ENCODE measurements around the gene NCBP3.
"Not testable (repeated sequence)": the region's sequence is repeated elsewhere in the genome, so short reads cannot be mapped to it uniquely, and the experiment has no call there.

The NCBP3 gene

GRCh38 chr17:3809135-3809534 is 36.9 kb downstream of the NCBP3 start:
- no peak for DNase-seq

DNA sequence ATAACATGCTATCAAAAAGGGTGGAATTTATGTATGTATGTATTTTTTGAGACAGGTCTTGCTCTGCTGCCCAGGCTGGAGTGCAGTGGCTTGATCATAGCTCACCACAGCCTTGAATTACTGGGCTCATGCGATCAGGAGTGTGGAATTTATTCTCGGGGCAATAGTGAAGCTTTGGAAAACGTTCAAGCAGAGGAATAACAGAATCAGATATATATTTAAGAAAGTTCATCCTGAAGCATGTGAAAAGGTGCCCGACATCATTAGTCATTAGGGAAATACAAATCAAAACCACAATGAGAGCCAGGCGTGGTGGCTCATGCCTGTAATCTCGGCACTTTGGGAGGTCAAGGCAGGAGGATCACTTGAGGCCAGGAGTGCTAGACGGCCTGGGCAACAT is 37.3 kb downstream of the NCBP3 start:
- no peak for DNase-seq

- DNase-seq: no peak
These were observed 40.5 kb downstream of the NCBP3 start for GRCh38 chr17:3805581-3805980.

GRCh38 chr17:3804503-3804931 is 41.5 kb downstream of the NCBP3 start:
- DNase-seq: no peak

DNA sequence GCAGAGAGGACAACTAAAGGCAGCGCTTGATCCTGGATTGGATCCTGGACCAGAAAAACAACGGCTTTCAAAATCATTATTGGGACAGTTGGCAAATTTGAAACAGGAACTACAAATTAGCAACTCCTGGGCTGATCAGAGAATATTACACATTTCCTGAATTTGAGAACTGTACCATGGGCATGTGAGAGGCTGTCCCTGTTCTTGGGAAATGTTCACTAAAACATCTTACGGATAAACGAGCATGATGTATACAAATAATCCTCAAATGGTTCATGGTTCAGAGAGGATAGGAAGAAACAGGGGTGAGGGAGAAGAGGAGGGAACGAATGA is 42.8 kb downstream of the NCBP3 start:
- DNase-seq: no peak

DNA sequence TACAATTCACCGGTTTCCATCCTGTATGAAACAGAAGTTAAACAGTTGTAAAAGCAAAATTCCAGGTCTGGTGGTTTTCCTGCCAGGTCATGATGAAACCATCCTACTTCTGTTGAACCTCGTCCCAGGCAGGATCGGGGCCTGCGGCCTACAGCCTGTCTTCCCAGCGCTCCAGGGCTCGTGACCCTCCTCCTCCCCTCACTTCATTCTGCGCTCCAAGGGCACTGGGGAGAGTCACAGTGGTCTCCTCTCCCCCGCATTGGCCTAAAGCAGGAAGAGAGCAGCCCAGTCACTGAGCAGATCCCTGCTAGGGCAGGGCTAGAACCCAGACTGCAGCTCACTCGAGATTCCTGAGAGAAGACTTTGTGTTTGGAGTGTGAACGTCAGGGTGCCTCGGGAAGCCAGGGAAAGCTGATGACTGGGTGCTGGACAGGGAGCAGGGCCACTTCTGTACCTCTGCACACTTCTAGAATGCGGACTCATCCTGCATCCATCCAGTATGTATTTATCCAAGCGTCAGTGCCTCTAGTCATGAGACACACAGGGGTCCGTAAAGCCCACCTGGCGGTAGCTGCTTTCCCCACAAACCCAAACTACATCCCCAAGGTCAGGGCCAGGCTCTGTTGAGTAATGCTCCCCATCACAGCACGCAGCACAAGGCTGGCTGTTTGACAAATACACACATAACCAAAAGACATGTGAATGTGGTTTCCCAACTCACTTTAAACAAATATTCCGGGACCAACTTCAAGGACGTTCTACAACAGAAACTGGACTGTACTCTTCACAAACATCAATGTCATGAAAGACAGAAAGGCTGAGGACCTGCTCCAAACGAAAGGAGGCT is 43.4 kb downstream of the NCBP3 start:
- no peak for DNase-seq

DNA sequence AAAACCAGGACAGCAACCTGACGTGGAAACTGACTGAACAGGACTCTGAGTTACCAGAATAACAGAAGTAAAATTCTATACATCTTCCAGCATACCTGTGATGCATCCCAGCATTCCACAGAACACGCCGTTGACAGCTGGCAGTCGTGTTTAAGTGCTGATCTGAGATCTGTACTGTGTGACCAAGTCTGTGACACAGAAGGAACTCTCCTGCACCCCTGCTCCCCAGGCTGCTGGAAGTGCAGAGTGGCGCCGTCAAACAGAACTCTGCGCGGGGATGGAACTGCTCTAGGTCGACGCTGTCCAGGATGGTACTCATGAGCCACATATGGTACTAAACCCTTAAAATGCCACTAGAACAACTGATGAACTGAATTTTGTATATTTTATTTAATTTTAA is 44.3 kb downstream of the NCBP3 start:
- DNase-seq: no peak

- DNase-seq: no peak
These were observed 44.7 kb downstream of the NCBP3 start for GRCh38 chr17:3801347-3801746.

GRCh38 chr17:3800362-3801271 is 45.4 kb downstream of the NCBP3 start, which contains the start of gene ITGAE:
Gene ITGAE (minus strand): TSS chr17:3801188. CDS start chr17:3801144, 44 bp downstream.
- no peak for DNase-seq

- DNase-seq: no peak
These were observed 46.7 kb downstream of the NCBP3 start for GRCh38 chr17:3799181-3799945.

- DNase-seq: no peak
These were observed 47.5 kb downstream of the NCBP3 start for GRCh38 chr17:3798273-3799180.

- DNase-seq: no peak
These were observed 49.2 kb downstream of the NCBP3 start for GRCh38 chr17:3796822-3797170.

- peak in 1 of 14 donors; percentile 61 for DNase-seq
These were observed 49.8 kb downstream of the NCBP3 start for GRCh38 chr17:3796110-3796821.

DNA sequence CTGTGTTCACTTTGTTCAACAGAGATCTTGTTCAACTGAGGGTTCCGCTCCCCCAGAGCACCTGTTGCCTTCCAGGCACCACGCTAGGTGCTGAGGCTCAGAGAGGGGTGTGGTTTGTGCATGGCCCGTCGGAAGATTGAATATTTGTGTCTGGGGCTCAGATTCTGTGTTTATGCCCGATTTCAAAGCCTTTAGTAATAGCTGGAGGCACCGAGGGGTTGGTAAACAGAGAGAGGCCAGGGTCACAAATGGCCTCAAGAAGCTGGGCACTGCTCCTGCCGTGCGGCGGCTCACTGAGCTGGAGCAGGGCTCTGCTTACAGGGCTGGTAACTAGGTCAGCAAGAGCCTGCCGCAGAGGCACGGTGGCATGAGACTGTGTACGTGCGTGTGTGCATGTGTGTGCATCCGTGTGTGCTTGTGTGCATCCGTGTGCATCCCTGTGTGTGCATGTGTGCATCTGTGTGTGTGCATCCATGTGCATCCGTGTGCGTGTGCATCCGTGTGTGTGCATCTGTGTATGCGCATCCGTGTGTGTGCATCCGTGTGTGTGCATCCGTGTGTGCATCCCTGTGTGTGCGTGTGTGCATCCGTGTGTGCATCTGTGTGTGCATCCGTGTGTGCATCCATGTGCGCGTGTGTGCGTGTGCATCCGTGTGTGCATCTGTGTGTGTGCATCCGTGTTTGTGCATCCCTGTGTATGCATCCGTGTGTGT is 50.5 kb downstream of the NCBP3 start:
- DNase-seq: peak in 1 of 14 donors; percentile 51

GRCh38 chr17:3794557-3795389 is 51.3 kb downstream of the NCBP3 start:
- DNase-seq: no peak

DNA sequence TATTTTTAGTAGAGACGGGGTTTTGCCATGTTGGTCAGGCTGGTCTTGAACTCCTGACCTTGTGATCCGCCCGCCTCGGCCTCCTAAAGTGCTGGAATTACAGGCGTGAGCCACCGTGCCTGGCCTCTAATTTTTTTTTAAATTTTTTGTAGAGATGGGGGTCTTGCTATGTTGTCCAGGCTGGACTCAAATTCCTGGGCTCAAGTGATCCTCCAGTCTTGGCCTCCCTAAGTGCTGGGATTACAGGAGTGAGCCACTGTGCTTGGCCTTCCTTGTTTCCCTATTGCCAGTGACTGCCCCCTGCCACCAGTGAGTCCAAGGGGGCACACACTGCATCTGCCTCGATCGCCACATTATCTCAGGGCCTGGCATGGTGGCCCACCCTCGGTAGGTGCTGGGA is 51.9 kb downstream of the NCBP3 start:
- DNase-seq: not testable (repeated sequence)

- DNase-seq: not testable (repeated sequence)
These were observed 52.8 kb downstream of the NCBP3 start for GRCh38 chr17:3793258-3793657.

- DNase-seq: peak in 8 of 14 donors; percentile 0 to 55 (median 12)
These were observed 53.6 kb downstream of the NCBP3 start for GRCh38 chr17:3792481-3792880.

DNA sequence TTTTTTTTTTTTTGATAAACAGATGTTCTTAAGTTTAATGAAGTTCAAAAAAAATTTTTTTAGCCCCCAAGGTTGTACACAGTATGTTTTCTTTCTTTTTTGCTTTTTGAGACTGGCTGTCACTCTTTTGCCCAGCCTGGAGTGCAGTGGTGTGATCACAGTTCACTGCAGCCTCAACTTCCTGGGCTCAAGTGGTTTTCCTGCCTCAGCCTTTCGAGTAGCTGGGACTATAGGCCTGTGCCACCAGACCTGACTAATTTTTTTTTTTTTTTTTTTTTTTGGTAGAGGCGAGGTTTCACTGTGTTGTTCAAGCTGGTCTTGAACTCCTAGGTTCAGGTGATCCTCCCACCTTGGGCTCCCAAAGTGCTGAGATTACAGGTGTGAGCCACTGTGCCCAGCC is 57.8 kb downstream of the NCBP3 start:
- no peak for DNase-seq

All from C1 segment of cervical spinal cord (tissue), 14 donors.